Measurements from ENCODE around the gene SECTM1.
"Not testable (repeated sequence)": the region's sequence is repeated elsewhere in the genome, so short reads cannot be mapped to it uniquely, and the experiment has no call there.

SECTM1 gene
- total RNA-seq, result 4.7 to 37.5 (median 12.6) reads per million in 17 experiments

DNA sequence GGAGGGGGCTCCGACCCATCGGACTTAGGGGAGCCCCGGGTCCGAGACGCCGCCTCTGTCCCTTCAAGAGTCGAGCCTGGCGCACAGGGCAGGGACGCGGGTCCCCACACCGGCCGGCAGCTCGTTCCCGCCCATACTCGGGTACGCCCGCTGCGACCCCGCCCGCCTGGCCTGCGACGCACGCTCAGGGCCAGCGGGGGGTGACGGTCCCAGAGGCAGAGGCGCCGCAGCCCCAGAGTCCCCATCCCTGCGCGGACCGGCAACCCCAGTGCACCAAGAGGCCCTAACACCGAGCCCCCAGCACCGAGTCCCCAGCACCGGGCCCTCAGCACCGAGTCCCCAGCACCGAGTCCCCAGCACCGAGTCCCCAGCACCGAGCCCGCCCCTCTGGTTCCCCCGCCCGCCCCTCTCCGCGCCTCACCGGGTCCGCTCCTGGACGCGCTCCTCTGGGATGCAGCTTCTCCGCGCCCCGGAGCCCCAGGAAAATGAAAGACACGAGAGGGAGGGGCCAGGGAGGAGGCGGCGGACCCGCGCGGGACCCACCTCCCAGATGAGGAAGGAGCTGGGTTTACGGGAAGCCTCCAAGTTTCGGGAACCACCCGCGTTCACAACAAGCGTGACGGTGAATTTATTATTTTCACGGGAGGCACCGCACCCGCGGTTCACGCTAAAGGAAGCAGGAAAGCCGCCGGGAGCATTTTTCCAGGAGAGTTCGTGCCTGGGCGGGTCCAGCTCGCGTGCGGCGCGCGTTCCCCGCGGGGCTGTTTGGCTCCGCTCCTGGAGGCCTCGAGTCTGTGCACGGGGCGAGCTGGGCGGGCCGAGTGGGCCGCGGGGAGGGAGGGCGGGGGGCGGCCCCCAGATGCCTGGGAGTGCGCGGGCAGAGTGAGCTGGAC is at the start of gene SECTM1:
Gene SECTM1 (minus strand): TSS at position 488 of the 893 bp plus-strand sequence. CDS start 6,526 bp downstream, outside the sequence.
- peak; percentile 66 to 76 (median 72) for DNase-seq

DNA sequence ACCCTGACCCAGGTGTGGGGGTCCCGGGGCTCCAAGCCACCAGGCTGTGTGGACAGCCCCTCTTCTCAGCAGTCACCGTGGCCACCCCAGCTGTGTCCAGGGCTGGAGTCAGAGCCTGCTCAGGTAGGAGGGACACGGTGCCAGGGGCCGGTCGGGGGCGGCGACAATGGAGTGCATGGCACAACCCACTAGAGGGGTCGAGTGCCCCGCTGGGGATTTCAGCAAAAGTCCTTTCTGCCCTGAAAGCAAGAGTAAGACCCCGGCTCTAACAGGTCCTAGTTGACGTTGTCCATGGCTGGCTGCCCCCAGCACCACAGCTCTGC is 49.3 kb upstream of the SECTM1 start:
- peak in 1 of 4 experiments; percentile 1 for DNase-seq

DNA sequence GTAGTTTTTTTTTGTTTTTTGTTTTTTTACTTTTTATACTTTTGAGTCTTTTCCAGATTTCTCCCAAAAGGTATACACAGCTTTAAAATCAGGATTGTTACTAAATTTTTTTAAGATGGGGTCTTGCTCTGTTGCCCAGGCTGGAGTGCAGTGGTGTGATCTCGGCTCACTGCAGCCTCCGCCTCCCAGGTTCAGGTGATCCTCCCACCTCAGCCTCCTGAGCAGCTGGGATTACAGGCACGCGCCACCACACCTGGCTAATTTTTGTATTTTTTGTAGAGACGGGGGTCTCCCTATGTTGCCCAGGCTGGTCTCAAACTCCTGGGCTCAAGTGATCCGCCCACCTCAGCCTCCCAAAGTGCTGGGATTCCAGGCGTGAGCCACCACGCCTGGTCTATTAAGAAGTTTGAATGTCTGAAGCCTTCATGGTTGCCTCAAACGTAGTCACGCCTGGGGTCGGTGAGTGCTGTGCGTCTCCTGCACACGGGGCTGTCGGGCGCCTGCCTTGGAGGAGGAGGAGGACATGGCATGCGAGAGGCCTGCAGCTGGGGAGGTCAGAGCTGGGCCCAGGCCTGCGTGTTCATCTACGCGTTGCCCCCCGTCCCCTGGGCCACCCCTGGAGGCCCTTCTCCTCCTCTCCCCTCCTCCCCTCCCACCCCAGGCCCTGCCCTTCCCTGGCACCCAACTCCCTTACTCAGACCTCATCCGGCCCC is 48.8 kb upstream of the SECTM1 start:
- DNase-seq, result peak in 1 of 4 experiments; percentile 1

DNA sequence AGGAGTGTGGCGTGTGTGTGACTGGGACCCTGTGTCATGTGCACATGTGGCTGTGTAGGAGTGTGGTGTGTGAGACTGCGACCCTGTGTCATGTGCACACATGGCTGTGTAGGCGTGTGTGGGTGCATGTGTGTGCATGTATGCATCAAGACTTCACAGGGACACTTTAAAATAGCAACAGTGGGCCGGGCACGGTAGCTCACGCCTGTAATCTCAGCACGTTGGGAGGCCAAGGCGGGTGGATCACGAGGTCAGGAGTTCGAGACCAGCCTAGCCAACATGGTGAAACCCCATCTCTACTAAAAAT is 48.1 kb upstream of the SECTM1 start:
- peak in 1 of 4 experiments; percentile 4 for DNase-seq

GRCh38 chr17:82380860-82381702 is 47.5 kb upstream of the SECTM1 start:
- DNase-seq, result peak in 1 of 4 experiments; percentile 3

- no peak for DNase-seq
These were observed 45.1 kb upstream of the SECTM1 start for GRCh38 chr17:82378741-82379021.

- DNase-seq, result no peak
These were observed 44.6 kb upstream of the SECTM1 start for GRCh38 chr17:82377924-82378740.

DNA sequence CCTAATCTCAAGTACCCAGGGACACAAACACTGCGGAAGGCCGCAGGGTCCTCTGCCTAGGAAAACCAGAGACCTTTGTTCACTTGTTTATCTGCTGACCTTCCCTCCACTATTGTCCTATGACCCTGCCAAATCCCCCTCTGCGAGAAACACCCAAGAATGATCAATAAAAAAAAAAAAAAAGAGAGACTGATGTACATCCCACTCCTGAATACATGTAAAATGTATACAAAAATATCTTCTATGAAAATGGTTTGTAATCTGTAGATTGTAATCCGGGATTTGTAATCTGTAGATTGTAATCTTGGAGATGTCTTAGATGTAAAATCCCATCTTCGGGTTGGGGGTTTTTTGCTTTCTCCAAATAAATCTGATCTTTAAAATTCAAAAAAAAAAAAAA is 43.7 kb upstream of the SECTM1 start:
- DNase-seq, result not testable (repeated sequence)

DNA sequence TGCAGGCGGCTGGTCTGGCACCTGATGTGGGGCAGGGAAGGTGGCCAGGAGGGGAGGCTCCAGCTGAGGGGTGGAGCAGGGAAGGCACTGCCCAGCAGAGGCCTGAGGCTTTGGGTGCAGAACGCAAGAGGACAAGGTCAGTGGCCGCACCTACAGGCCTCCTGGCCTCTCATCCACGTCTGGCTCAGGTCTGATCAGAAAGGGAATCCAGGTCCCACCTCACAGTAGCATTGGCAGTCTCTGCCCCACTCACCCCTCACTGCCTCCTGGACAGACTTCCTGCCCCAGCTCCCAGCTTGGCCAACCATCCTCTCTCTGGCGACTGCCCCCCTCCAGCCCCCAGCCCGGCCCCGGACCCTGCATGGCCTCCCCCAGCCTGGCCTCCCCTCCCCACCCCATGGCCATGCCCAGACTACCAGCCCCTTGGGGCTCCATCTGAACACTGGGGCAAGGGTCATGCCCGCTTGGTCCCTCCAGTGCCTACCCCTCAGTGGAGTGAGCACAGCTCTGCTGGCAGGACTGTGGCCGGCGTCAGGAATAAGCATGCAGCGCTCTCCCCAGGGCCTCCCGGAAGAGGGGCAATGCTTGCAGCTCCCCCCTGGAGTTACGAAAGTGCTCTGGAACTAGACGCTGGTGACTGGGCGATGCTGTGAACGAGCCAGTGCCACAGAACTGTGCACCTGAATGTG is 42.6 kb upstream of the SECTM1 start:
- DNase-seq, result no peak

GRCh38 chr17:82375359-82376041 is 41.9 kb upstream of the SECTM1 start:
- DNase-seq, result no peak

DNA sequence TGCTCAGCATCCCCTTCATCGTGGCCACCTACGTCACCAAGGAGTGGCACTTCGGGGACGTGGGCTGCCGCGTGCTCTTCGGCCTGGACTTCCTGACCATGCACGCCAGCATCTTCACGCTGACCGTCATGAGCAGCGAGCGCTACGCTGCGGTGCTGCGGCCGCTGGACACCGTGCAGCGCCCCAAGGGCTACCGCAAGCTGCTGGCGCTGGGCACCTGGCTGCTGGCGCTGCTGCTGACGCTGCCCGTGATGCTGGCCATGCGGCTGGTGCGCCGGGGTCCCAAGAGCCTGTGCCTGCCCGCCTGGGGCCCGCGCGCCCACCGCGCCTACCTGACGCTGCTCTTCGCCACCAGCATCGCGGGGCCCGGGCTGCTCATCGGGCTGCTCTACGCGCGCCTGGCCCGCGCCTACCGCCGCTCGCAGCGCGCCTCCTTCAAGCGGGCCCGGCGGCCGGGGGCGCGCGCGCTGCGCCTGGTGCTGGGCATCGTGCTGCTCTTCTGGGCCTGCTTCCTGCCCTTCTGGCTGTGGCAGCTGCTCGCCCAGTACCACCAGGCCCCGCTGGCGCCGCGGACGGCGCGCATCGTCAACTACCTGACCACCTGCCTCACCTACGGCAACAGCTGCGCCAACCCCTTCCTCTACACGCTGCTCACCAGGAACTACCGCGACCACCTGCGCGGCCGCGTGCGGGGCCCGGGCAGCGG is 41.2 kb upstream of the SECTM1 start:
- DNase-seq, result no peak

DNA sequence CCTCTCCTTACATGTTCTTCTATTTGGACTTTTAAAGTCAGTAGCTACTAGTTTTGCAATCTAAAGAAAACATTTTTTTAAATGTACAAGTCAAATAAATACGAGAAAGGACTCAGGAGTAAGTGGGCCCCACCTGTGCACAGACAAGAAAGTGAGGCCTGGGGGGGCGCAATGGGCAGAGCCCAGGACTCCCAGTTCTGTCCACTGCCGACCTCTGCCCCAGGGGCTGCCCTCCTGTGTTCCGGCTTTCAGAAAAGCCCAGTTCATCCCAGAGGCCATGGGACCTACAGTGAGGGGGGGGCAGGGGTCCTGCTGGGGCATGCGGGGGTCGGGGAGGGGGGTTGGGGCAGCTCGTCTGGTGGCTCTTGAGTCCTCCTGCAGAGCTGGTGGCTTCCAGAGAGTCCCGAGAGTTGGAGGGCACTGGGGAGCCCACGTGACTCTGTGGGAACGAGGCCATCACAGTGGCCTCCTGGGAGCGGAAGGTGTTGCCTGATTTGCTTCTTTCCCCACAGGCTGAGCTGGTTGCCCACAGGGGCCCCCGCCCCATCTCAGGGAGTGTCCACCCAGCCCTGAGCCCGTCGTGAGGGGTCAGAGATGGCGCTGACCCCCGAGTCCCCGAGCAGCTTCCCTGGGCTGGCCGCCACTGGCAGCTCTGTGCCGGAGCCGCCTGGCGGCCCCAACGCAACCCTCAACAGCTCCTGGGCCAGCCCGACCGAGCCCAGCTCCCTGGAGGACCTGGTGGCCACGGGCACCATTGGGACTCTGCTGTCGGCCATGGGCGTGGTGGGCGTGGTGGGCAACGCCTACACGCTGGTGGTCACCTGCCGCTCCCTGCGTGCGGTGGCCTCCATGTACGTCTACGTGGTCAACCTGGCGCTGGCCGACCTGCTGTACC is 40.4 kb upstream of the SECTM1 start:
- no peak for DNase-seq

DNA sequence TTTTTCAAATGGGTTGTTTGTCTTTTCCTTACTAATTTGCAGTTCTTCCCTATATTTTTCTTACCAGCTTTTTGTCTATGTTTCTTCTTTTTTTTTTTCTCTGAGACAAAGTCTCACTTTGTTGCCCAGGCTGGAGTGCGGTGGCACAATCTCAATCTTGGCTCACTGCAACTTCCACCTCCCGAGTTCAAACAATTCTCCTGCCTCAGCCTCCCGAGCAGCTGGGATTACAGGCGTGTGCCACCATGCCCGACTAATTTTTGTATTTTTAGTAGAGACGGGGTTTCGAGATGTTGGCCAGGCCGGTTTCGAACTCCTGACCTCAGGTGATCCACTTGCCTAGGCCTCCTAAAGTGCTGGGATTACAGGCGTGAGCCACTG is 39.5 kb upstream of the SECTM1 start:
- not testable (repeated sequence) for DNase-seq

DNA sequence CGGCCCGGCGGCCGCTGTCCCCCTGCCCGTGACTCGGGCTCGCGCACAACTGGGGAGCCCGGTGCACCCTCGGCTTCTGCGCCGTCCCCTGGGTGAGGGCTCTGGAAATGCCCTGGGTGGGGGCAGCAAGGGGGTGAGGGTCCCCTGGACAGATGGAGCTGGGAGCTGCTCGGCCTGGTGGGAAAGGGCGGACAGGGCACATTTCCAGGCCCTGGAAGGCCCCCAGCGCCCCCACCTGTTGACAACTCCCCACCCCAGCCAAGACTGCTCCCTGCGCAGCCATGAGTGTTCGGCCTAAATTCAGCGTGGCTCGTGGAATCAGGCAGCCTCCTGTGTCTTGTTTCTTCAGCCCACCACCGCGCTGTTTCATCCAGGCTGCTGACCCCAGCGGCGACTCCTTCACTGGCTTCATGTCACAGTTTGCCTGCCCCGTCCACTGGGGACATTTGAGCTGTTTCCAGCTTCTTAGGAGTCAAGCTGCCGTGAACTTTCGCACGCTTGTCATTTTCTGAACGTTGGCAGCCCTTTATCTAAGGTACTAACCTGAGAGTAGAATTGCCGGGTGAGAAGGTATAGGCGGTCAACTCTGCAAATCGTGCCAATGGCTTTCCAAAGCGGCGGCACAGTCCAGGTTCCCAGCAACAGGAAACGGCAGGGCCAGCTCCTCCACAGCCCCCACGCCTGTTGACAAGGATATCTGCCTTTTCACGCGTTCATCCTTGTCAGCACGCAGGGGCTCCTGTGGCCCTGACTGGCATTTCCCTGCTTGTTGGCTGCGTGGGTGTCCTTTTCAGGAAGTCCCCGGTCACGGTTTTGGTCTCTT is 38.9 kb upstream of the SECTM1 start:
- DNase-seq, result peak; percentile 73 to 91 (median 88)

GRCh38 chr17:82371333-82372248 is 38.0 kb upstream of the SECTM1 start, which contains the start of gene UTS2R:
Gene UTS2R, plus strand, starts transcription at chr17:82371765. Its CDS starts 2,560 bp downstream, at chr17:82374325.
- peak in 1 of 4 experiments; percentile 38 for DNase-seq

- DNase-seq, result peak; percentile 20 to 53 (median 43)
These were observed 37.1 kb upstream of the SECTM1 start for GRCh38 chr17:82370471-82371332.
